Panc1 (cell line): ENCODE results near the gene SLC7A9.

Experiments
- CTCF ChIP-seq: fragments of 450-650 bp; IDR thresholded peaks from 2 replicates; pipeline ENCODE4 v1.5.1; 2017; ENCODE audit warnings: mild to moderate bottlenecking
- POLR2AphosphoS5 ChIP-seq: IDR thresholded peaks from 2 replicates; pipeline ENCODE4 v1.6.1; 2012; ENCODE audit warnings: mild to moderate bottlenecking, low read depth, low read length, moderate library complexity
- SIN3A ChIP-seq: IDR thresholded peaks from 2 replicates; pipeline ENCODE4 v1.6.1; 2012; ENCODE audit warnings: low read depth, mild to moderate bottlenecking, low read length, moderate library complexity, borderline replicate concordance; ENCODE audit not compliant: insufficient read depth
- TCF7L2 ChIP-seq: IDR thresholded peaks from 2 replicates; pipeline ENCODE4 v1.6.1; 2011; ENCODE audit warnings: mild to moderate bottlenecking, low read depth, low read length, inconsistent platforms

GRCh38 chr19:32812036-32812435 is 57.5 kb downstream of the SLC7A9 start:
- no peak for TF ChIP-seq CTCF
- TF ChIP-seq SIN3A: no peak
- no peak for TF ChIP-seq POLR2AphosphoS5
- no peak for TF ChIP-seq TCF7L2
